ENCODE data around the gene JHY.

Gene JHY

GRCh38 chr11:122933416-122933815 is 50.9 kb downstream of the JHY start:
- no peak for DNase-seq (ENCODE audit: extremely low read depth, low read depth)
- H3K4me3 ChIP-seq (replicated peaks; ENCODE audit: low read depth, low read length), result no peak overlapping the region
- no peak for TF ChIP-seq CTCF (IDR thresholded peaks at IDR 0.05; ENCODE audit: low read depth, low read length, missing control alignments)

- H3K4me3 ChIP-seq (replicated peaks; ENCODE audit: low read depth, low read length), result no peak overlapping the region
- no peak for DNase-seq (ENCODE audit: extremely low read depth, low read depth)
- TF ChIP-seq CTCF (IDR thresholded peaks at IDR 0.05; ENCODE audit: low read depth, low read length, missing control alignments), result no peak
Observed at GRCh38 chr11:122937983-122938382, 55.4 kb downstream of the JHY start.

DNA sequence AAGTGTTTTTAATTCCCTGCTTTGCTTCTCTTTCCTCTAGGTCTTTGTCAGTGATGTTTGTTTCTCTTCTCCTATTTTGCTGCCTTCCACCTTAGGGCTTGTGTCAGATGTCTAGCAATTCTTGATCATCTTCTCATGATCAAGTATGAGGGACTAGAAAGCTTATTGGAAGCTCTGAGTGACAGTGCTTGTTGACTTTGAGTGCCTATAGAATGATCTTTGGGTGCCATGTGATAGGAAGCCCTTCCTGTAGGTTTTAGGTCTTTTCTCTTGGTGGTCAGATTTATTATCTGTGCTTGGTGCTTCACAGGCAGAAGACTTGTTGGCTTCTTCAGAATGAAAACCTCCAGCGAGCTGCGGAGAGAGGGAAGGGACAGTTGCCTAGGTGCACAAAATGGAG is 56.0 kb downstream of the JHY start:
- TF ChIP-seq CTCF (IDR thresholded peaks at IDR 0.05; ENCODE audit: low read depth, low read length, missing control alignments), result no peak
- DNase-seq (ENCODE audit: extremely low read depth, low read depth), result no peak
- H3K4me3 ChIP-seq (replicated peaks; ENCODE audit: low read depth, low read length), result no peak overlapping the region

GRCh38 chr11:122951211-122951610 is 68.7 kb downstream of the JHY start:
- DNase-seq (ENCODE audit: extremely low read depth, low read depth), result no peak
- H3K4me3 ChIP-seq (replicated peaks; ENCODE audit: low read depth, low read length), result no peak overlapping the region
- TF ChIP-seq CTCF (IDR thresholded peaks at IDR 0.05; ENCODE audit: low read depth, low read length, missing control alignments), result no peak

DNA sequence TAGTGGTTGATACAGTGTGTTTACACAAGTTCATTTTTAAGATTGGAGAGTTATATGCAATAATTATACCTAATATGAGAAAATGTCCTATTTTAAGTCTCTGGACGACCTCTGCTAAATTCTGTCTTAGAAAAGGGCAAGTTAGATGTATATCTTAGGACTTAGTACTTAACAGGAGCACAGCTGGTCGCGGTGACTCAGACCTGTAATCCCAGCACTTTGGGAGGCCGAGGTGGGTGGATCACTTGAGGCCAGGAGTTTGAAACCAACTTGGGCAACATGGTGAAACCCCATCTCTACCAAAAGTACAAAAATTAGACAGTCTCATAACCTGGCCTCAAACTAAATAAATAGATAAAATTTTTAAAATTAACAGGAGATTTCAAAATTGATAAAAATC is 71.9 kb downstream of the JHY start:
- no peak overlapping the region for H3K4me3 ChIP-seq (replicated peaks; ENCODE audit: low read depth, low read length)
- TF ChIP-seq CTCF (IDR thresholded peaks at IDR 0.05; ENCODE audit: low read depth, low read length, missing control alignments), result no peak
- no peak for DNase-seq (ENCODE audit: extremely low read depth, low read depth)

- no peak for TF ChIP-seq CTCF (IDR thresholded peaks at IDR 0.05; ENCODE audit: low read depth, low read length, missing control alignments)
- DNase-seq (ENCODE audit: extremely low read depth, low read depth), result no peak
- no peak overlapping the region for H3K4me3 ChIP-seq (replicated peaks; ENCODE audit: low read depth, low read length)
Observed at GRCh38 chr11:122963961-122964360, 81.4 kb downstream of the JHY start.

DNA sequence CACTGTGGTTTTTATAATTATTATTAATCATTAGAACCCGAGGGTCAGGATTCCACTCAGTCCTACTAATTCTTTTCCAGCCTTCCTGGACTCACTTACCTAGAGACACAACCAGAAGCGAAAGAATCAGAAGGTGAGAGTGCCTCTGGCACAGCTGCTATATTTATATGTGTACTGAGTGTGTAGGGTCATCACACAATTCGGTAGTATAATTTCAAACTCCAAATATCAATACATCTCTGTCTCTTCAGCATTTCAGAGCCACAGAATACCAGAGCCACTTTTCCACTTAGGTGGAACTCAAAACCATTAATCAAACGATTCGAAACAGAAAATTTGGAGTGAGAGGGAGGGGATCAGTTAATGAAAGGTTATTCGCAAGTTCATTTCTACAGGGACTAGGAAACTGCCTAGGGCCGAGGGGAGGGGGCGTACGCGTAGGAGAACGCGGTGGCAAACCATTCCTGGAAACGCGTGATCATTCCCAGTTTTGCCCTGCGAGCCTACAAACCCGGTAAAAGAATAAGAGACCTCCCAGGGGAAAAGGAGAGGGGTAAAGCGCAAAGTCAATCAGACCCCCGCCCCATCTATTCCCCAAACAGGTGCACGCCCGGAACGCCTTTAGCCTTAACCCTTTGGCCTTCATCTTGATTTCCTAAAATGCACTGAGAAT is 93.6 kb downstream of the JHY start:
- H3K4me3 ChIP-seq (replicated peaks; ENCODE audit: low read depth, low read length), result no peak overlapping the region
- TF ChIP-seq CTCF (IDR thresholded peaks at IDR 0.05; ENCODE audit: low read depth, low read length, missing control alignments), result no peak
- DNase-seq (ENCODE audit: extremely low read depth, low read depth), result no peak

Measured in HFF-Myc (cell line).